IMR-90 (cell line): ENCODE data around the gene PRKCB. TPM values are rescaled to one million over a fixed set of nuclear protein-coding genes. Genes with fewer than 3 reads are reported as not detected.

ENCODE experiments used
- ATAC-seq: fragments of 200-7000 bp; cut with Tn5 transposase; 2 replicates; pipeline ENCODE4 v1.9.1; 2020; ENCODE audit warnings: low read depth, mild to moderate bottlenecking, moderate library complexity
- BruUV-seq: library from RNA; stranded (reverse); fragments of 400-500 nt; replicated peaks from 2 replicates; lab custom pipeline; 2021; lab: Mats Ljungman, UMichigan
- CTCF ChIA-PET: fragments of 300-600 bp; formaldehyde crosslinking; extraction: SDS; loops from one replicate; lab custom pipeline; 2021; ENCODE audit warnings: antibody characterized with exemption; lab: Yijun Ruan, JAX
- POLR2A ChIA-PET: fragments of 300-600 bp; sonication (Branson Sonifier 250); formaldehyde crosslinking; loops from one replicate; lab custom pipeline; 2022; ENCODE audit warnings: antibody characterized with exemption; ENCODE audit not compliant: unreplicated experiment; lab: Charles Lee
- DNase-seq: peaks from one replicate; pipeline ENCODE4 v3.0.0; 2013
- H2AFZ ChIP-seq: replicated peaks from 2 replicates; pipeline ENCODE3; 2013; ENCODE audit warnings: low read length, mild to moderate bottlenecking; ENCODE audit not compliant: poor library complexity
- H2AK5ac ChIP-seq: 2 replicates; pipeline ENCODE4 v1.6.1; 2013; ENCODE audit warnings: low read depth, low read length, inconsistent platforms
- H2AK9ac ChIP-seq: replicated peaks from 2 replicates; pipeline ENCODE3; 2013; ENCODE audit warnings: mild to moderate bottlenecking, low read depth, low read length, moderate library complexity; ENCODE audit not compliant: poor library complexity
- H2BK120ac ChIP-seq: 2 replicates; pipeline ENCODE4 v1.6.1; 2013; ENCODE audit warnings: low read depth, low read length, inconsistent platforms
- H2BK15ac ChIP-seq: 3 replicates; pipeline ENCODE4 v1.6.1; 2013; ENCODE audit warnings: low read depth, low read length, inconsistent platforms
- H2BK20ac ChIP-seq: 2 replicates; pipeline ENCODE4 v1.6.1; 2013; ENCODE audit warnings: low read depth, mild to moderate bottlenecking, inconsistent platforms, low read length, moderate library complexity
- H2BK5ac ChIP-seq: 2 replicates; pipeline ENCODE4 v1.6.1; 2013; ENCODE audit warnings: mild to moderate bottlenecking, low read depth, low read length, inconsistent platforms; ENCODE audit not compliant: poor library complexity, severe bottlenecking
- H3K14ac ChIP-seq: replicated peaks from 2 replicates; pipeline ENCODE4 v1.6.1; 2013; ENCODE audit warnings: low read depth, low read length, inconsistent platforms
- H3K18ac ChIP-seq: 2 replicates; pipeline ENCODE4 v1.6.1; 2013; ENCODE audit warnings: low read depth, low read length, control low read depth
- H3K23ac ChIP-seq: 2 replicates; pipeline ENCODE4 v1.6.1; 2013; ENCODE audit warnings: low read depth, low read length, inconsistent platforms
- H3K27ac ChIP-seq: 2 replicates; pipeline ENCODE4 v1.5.1; 2013; ENCODE audit warnings: mild to moderate bottlenecking, control low read depth, low read length; ENCODE audit not compliant: insufficient read depth
- H3K27me3 ChIP-seq: 2 replicates; pipeline ENCODE4 v1.6.1; 2013; ENCODE audit warnings: low read length; ENCODE audit not compliant: control insufficient read depth, insufficient read depth
- H3K36me3 ChIP-seq: 2 replicates; pipeline ENCODE4 v1.6.1; 2013; ENCODE audit warnings: low read length, mixed read lengths; ENCODE audit not compliant: control insufficient read depth, insufficient read depth
- H3K4ac ChIP-seq: 2 replicates; pipeline ENCODE4 v1.6.1; 2013; ENCODE audit warnings: low read depth, low read length, inconsistent platforms
- H3K4me1 ChIP-seq: 2 replicates; pipeline ENCODE4 v1.6.1; 2013; ENCODE audit warnings: low read length, mixed read lengths; ENCODE audit not compliant: control insufficient read depth, insufficient read depth
- H3K4me2 ChIP-seq: 2 replicates; pipeline ENCODE4 v1.6.1; 2013; ENCODE audit warnings: low read depth, mild to moderate bottlenecking, control low read depth, low read length, moderate library complexity
- H3K4me3 ChIP-seq: 2 replicates; pipeline ENCODE4 v1.5.1; 2013; ENCODE audit warnings: low read depth, mild to moderate bottlenecking, control low read depth, low read length, moderate library complexity; ENCODE audit not compliant: insufficient read depth
- H3K56ac ChIP-seq: 2 replicates; pipeline ENCODE4 v1.6.1; 2013; ENCODE audit warnings: low read length, inconsistent platforms; ENCODE audit not compliant: insufficient read depth; ENCODE audit errors: extremely low read depth
- H3K79me1 ChIP-seq, 2 experiments: 2 replicates each; pipeline ENCODE4 v1.6.1; 2013; ENCODE audit warnings: low read length in 2 of 2, inconsistent platforms in 1 of 2, low read depth in 1 of 2
- H3K9ac ChIP-seq: 2 replicates; pipeline ENCODE4 v1.6.1; 2013; ENCODE audit warnings: low read depth, low read length, control low read depth
- H3K9me1 ChIP-seq: 2 replicates; pipeline ENCODE4 v1.6.1; 2013; ENCODE audit warnings: low read length, inconsistent platforms; ENCODE audit not compliant: insufficient read depth
- H3K9me3 ChIP-seq: 2 replicates; pipeline ENCODE4 v1.6.1; 2013; ENCODE audit warnings: low read length; ENCODE audit not compliant: control insufficient read depth, insufficient read depth
- H4K20me1 ChIP-seq: 2 replicates; pipeline ENCODE4 v1.6.1; 2013; ENCODE audit warnings: low read length, inconsistent platforms; ENCODE audit not compliant: insufficient read depth
- H4K5ac ChIP-seq: 2 replicates; pipeline ENCODE4 v1.6.1; 2013; ENCODE audit warnings: mild to moderate bottlenecking, low read depth, low read length, control low read depth
- H4K8ac ChIP-seq, 2 experiments: 2 replicates each; pipeline ENCODE4 v1.6.1; 2013; ENCODE audit warnings: low read depth in 2 of 2, low read length in 2 of 2, control low read depth in 1 of 2, inconsistent platforms in 1 of 2
- H4K91ac ChIP-seq: 2 replicates; pipeline ENCODE4 v1.6.1; 2013; ENCODE audit warnings: low read depth, low read length, inconsistent platforms; ENCODE audit not compliant: insufficient read depth
- CHD1 ChIP-seq: IDR thresholded peaks from 2 replicates; pipeline ENCODE4 v1.6.1; 2012; ENCODE audit warnings: low read depth, low read length, improper control_type of control experiment
- MAZ ChIP-seq: IDR thresholded peaks from 2 replicates; pipeline ENCODE4 v1.6.1; 2012; ENCODE audit warnings: low read depth, mild to moderate bottlenecking, low read length, improper control_type of control experiment, moderate library complexity, borderline replicate concordance
- NFE2L2 ChIP-seq: fragments of 150-350 bp; IDR thresholded peaks from 2 replicates; pipeline ENCODE4 v1.6.1; 2016; ENCODE audit warnings: low read depth, mild to moderate bottlenecking, low read length
- POLR2A ChIP-seq: IDR thresholded peaks from 2 replicates; pipeline ENCODE4 v1.6.1; 2012; ENCODE audit warnings: mild to moderate bottlenecking, low read depth, low read length
- RAD21 ChIP-seq: IDR thresholded peaks from 2 replicates; pipeline ENCODE4 v1.6.1; 2012; ENCODE audit warnings: low read length, improper control_type of control experiment
- RCOR1 ChIP-seq: IDR thresholded peaks from 2 replicates; pipeline ENCODE4 v1.6.1; 2012; ENCODE audit warnings: mild to moderate bottlenecking, low read length, improper control_type of control experiment; ENCODE audit not compliant: insufficient replicate concordance
- RFX5 ChIP-seq: IDR thresholded peaks from 2 replicates; pipeline ENCODE4 v1.8.0; 2012; ENCODE audit warnings: low read depth, mild to moderate bottlenecking, low read length, moderate library complexity
- SMC3 ChIP-seq: fragments of 150-350 bp; IDR thresholded peaks from 2 replicates; pipeline ENCODE4 v1.6.1; 2016; ENCODE audit warnings: low read depth, mild to moderate bottlenecking, antibody characterized with exemption, low read length, moderate library complexity
- WGBS, 2 experiments: methylation state at CpG; one replicate each; pipeline versions ENCODE4 v1.1.5 to v1.1.7; 2013; ENCODE audit warnings: missing lambda C conversion rate in 2 of 2; ENCODE audit not compliant: insufficient read length in 1 of 2; ENCODE audit errors: extremely low coverage in 2 of 2; 5-methylcytosine and 5-hydroxymethylcytosine counted together
- dilution Hi-C: fragments of 300-500 bp; cut with HindIII; formaldehyde crosslinking; loops from one replicate; pipeline ENCODE4 v1.14.3; 2018; ENCODE audit warnings: low sequenced_read_pairs; ENCODE audit not compliant: unreplicated experiment
- in situ Hi-C: fragments of 300-500 bp; cut with MboI; formaldehyde crosslinking; loops from 3 replicates; pipeline ENCODE4 v1.14.3; 2019; ENCODE audit warnings: low sequenced_read_pairs, inconsistent platforms, mixed read lengths
- intact Hi-C: fragments of 100-400 bp; cut with micrococcal nuclease; formaldehyde crosslinking; loops from 2 replicates; pipeline ENCODE4 v1.10.0; 2022
- polyA plus RNA-seq, 3 experiments: library from polyadenylated mRNA; depleted of rRNA; stranded (reverse); fragments of >200 nt; gene quantifications; 2 replicates each; pipeline ENCODE4 v1.2.3, GENCODE V29; 2012; ENCODE audit warnings: low replicate concordance in 1 of 3
- total RNA-seq: library from RNA; depleted of rRNA; stranded (reverse); fragments of >200 nt; gene quantifications from 2 replicates; pipeline ENCODE4 v1.2.3, GENCODE V29; 2012
- TF ChIP-seq, protein P1 (sequence below): conservative IDR thresholded peaks from 2 replicates; pipeline ENCODE4 v1.5.1; 2012; ENCODE audit warnings: mild to moderate bottlenecking, low read depth, low read length, improper control_type of control experiment

Gene PRKCB
- total and polyA plus RNA-seq, 2 of the 4 experiments (the other 2 are of a cell fraction), result under 0.01 TPM; not detected in 1

- Histone ChIP-seq H3K36me3 (no peaks in the 10 kb centered on the region), H2AK9ac (no peak overlapping the region), H3K4ac (no peak overlapping the region), H3K27ac (no peak overlapping the region), H3K56ac (no peak overlapping the region), H4K91ac (no peak overlapping the region), H2BK15ac (no peak overlapping the region), H2AK5ac (no peak overlapping the region), H3K4me1 (no peaks in the 10 kb centered on the region), H3K79me1 (no peaks in the 10 kb centered on the region), H2AFZ (no peak overlapping the region), H3K9me3 (no peaks in the 10 kb centered on the region), H3K9ac (no peak overlapping the region), H3K27me3 (no peaks in the 10 kb centered on the region), H2BK120ac (no peak overlapping the region), H3K18ac (no peak overlapping the region), H3K4me3 (no peak overlapping the region), H4K8ac (no peak overlapping the region), H4K5ac (no peak overlapping the region), H3K4me2 (no peak overlapping the region), H3K14ac (no peak overlapping the region), H3K23ac (no peak overlapping the region), H2BK5ac (no peak overlapping the region), H3K9me1 (no peaks in the 10 kb centered on the region), H4K20me1 (no peaks in the 10 kb centered on the region), H2BK20ac (no peak overlapping the region)
- intact Hi-C loops, result no loop called here
- WGBS, 2 experiments, result no CpG with 5 or more reads among the region's 3 CpGs
- in situ Hi-C loops, result no loop called here
- TF ChIP-seq, protein P1, sequence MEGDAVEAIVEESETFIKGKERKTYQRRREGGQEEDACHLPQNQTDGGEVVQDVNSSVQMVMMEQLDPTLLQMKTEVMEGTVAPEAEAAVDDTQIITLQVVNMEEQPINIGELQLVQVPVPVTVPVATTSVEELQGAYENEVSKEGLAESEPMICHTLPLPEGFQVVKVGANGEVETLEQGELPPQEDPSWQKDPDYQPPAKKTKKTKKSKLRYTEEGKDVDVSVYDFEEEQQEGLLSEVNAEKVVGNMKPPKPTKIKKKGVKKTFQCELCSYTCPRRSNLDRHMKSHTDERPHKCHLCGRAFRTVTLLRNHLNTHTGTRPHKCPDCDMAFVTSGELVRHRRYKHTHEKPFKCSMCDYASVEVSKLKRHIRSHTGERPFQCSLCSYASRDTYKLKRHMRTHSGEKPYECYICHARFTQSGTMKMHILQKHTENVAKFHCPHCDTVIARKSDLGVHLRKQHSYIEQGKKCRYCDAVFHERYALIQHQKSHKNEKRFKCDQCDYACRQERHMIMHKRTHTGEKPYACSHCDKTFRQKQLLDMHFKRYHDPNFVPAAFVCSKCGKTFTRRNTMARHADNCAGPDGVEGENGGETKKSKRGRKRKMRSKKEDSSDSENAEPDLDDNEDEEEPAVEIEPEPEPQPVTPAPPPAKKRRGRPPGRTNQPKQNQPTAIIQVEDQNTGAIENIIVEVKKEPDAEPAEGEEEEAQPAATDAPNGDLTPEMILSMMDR, result no peak
- TF ChIP-seq RAD21, result no peak
- TF ChIP-seq NFE2L2, result no peak
- no peak for TF ChIP-seq RCOR1
- TF ChIP-seq RFX5, result no peak
- TF ChIP-seq SMC3, result no peak
- TF ChIP-seq CHD1, result no peak
- no peak for TF ChIP-seq POLR2A
- TF ChIP-seq MAZ, result no peak
- ATAC-seq (no peak), DNase-seq (no peak)
- ChIA-PET POLR2A (no interaction called here), CTCF (no interaction called here)
- no TSS peak for BruUV-seq
- dilution Hi-C loops, result no loop called here
These were observed 85.1 kb downstream of the PRKCB start for GRCh38 chr16:23920899-23921298.
